ACC112 (cell line): Measurements from ENCODE around the gene RAPSN.

Source experiments
- H2AFZ ChIP-seq: fragments of 200-600 bp; sonication (generic); one replicate; pipeline ENCODE4 v1.6.0; 2017; ENCODE audit warnings: antibody characterized with exemption, low read length; ENCODE audit not compliant: unreplicated experiment
- H3K27ac ChIP-seq: fragments of 200-600 bp; sonication (generic); 2 replicates; pipeline ENCODE4 v1.5.1; 2014; ENCODE audit warnings: low read depth, mild to moderate bottlenecking, antibody characterized with exemption, low read length, moderate library complexity
- H3K27me3 ChIP-seq: fragments of 200-600 bp; sonication (generic); 2 replicates; pipeline ENCODE4 v1.6.1; 2014; ENCODE audit warnings: mild to moderate bottlenecking, antibody characterized with exemption, low read length, moderate library complexity, mixed read lengths; ENCODE audit not compliant: insufficient read depth
- H3K36me3 ChIP-seq: fragments of 200-600 bp; sonication (generic); 2 replicates; pipeline ENCODE4 v1.6.1; 2016; ENCODE audit warnings: mild to moderate bottlenecking, antibody characterized with exemption, low read length, moderate library complexity, mixed read lengths; ENCODE audit not compliant: insufficient read depth
- H3K4me1 ChIP-seq: fragments of 200-600 bp; sonication (generic); one replicate; pipeline ENCODE4 v1.6.1; 2016; ENCODE audit warnings: low read length, mixed read lengths; ENCODE audit not compliant: insufficient read depth, unreplicated experiment, control insufficient read depth
- H3K4me3 ChIP-seq: fragments of 200-600 bp; sonication (generic); 2 replicates; pipeline ENCODE4 v1.5.1; 2014; ENCODE audit warnings: mild to moderate bottlenecking, low read depth, low read length
- H3K79me2 ChIP-seq: fragments of 200-600 bp; sonication (generic); one replicate; pipeline ENCODE4 v1.6.0; 2016; ENCODE audit warnings: low read length; ENCODE audit not compliant: control insufficient read depth, unreplicated experiment, insufficient read depth

Gene RAPSN

DNA sequence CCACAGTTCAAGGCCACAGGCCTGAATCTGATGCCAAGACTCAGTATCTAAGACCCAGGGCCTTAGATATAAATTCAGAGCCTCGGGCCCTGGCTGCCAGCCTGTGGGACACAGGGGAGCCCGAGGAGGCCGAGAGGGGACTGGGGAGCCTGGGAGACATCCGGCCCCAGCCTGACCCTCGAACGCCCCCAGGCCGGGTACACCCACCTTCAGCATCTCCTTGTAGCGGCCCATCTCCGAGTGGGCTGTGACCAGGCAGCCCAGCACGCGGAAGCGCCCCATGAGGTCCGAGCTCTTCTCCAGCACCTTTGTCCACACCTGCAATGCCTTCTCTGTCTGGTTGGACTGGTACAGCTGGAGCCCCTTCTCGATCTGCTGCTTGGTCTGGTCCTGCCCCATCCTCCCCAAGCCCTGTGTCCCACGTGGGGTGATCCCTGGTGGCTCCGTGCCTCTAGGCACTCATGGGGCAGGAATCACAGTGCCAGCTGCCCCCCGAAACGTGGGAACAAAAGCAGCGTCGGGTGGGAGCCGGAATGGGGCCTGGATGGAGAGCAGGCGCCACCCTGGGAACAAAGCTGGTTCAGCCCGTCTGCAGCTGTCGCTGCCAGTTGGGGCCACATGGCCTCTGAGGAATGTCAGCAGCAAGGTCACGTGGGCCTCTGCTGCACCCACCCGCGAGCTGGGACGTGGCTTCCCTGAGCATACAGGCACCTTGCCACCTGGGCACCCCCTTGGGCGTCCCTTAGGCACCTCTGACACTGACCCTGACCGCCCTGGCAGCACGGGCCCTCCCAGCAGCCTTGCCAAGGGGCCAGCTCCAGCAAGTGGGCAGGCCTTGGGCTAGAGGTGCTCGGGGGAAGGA lies at the start of gene RAPSN:
Gene RAPSN, minus strand, starts transcription at position 571 of the 862 bp plus-strand sequence. Its CDS starts 172 bp downstream, at position 399.
- H3K27me3 ChIP-seq = no peaks in the 10 kb centered on the region
- no peak within 1 kb of the TSS for H3K4me3 ChIP-seq
- H3K79me2 ChIP-seq = no peaks in the 10 kb centered on the region
- H3K27ac ChIP-seq = no peak within 1 kb of the TSS
- no peak within 1 kb of the TSS for H2AFZ ChIP-seq
- no peaks in the 10 kb centered on the region for H3K36me3 ChIP-seq
- H3K4me1 ChIP-seq = no peaks in the 10 kb centered on the region

GRCh38 chr11:47498149-47498548 lies 49.2 kb upstream of the RAPSN start:
- Histone ChIP-seq H3K4me3 (no peak overlapping the region), H3K79me2 (peaks cover 88% of the 10 kb centered on the region), H3K27me3 (no peaks in the 10 kb centered on the region), H3K27ac (no peak overlapping the region), H3K36me3 (peaks cover 43% of the 10 kb centered on the region), H2AFZ (no peak overlapping the region), H3K4me1 (peaks cover 14% of the 10 kb centered on the region)

- peaks cover 88% of the 10 kb centered on the region for H3K79me2 ChIP-seq
- peaks cover 14% of the 10 kb centered on the region for H3K4me1 ChIP-seq
- peaks cover 38% of the 10 kb centered on the region for H3K36me3 ChIP-seq
- no peaks in the 10 kb centered on the region for H3K27me3 ChIP-seq
- H2AFZ ChIP-seq = no peak overlapping the region
- no peak overlapping the region for H3K27ac ChIP-seq
- no peak overlapping the region for H3K4me3 ChIP-seq
Measured at GRCh38 chr11:47496808-47497207, 47.9 kb upstream of the RAPSN start.

DNA sequence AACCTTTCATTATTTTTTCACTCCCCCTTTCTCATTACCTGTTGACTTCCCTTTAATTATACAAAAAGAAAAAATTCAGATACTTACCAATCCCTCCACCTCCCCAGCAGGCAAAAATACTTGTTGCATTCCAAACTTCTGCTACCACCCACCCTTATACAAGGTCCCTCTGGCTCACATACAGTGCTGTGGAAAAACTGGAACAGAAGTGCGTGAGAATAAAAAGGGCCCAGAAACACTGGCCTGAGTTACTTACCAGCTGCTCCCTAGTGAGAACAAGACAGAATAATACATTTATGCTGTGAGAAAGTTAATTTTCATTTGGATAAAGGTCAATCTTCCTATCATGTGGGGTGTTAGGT lies 46.9 kb upstream of the RAPSN start:
- Histone ChIP-seq H2AFZ (no peak overlapping the region), H3K4me3 (no peak overlapping the region), H3K36me3 (peaks cover 38% of the 10 kb centered on the region), H3K27me3 (no peaks in the 10 kb centered on the region), H3K27ac (no peak overlapping the region), H3K79me2 (peaks cover 84% of the 10 kb centered on the region), H3K4me1 (peaks cover 14% of the 10 kb centered on the region)

GRCh38 chr11:47495011-47495855 lies 46.3 kb upstream of the RAPSN start:
- H3K27me3 ChIP-seq = no peaks in the 10 kb centered on the region
- peaks cover 82% of the 10 kb centered on the region for H3K79me2 ChIP-seq
- no peak overlapping the region for H2AFZ ChIP-seq
- H3K36me3 ChIP-seq = peaks cover 32% of the 10 kb centered on the region
- H3K4me3 ChIP-seq = no peak overlapping the region
- peak overlapping the region; percentile 32 for H3K27ac ChIP-seq
- H3K4me1 ChIP-seq = peaks cover 14% of the 10 kb centered on the region

- no peaks in the 10 kb centered on the region for H3K4me1 ChIP-seq
- H3K36me3 ChIP-seq = peaks cover 33% of the 10 kb centered on the region
- H2AFZ ChIP-seq = no peak overlapping the region
- peaks cover 41% of the 10 kb centered on the region for H3K79me2 ChIP-seq
- no peaks in the 10 kb centered on the region for H3K27me3 ChIP-seq
- H3K27ac ChIP-seq = peak overlapping the region; percentile 24; the same call in 1 of the 2 replicates
- H3K4me3 ChIP-seq = no peak overlapping the region
Measured at GRCh38 chr11:47489395-47489755, 40.4 kb upstream of the RAPSN start.

DNA sequence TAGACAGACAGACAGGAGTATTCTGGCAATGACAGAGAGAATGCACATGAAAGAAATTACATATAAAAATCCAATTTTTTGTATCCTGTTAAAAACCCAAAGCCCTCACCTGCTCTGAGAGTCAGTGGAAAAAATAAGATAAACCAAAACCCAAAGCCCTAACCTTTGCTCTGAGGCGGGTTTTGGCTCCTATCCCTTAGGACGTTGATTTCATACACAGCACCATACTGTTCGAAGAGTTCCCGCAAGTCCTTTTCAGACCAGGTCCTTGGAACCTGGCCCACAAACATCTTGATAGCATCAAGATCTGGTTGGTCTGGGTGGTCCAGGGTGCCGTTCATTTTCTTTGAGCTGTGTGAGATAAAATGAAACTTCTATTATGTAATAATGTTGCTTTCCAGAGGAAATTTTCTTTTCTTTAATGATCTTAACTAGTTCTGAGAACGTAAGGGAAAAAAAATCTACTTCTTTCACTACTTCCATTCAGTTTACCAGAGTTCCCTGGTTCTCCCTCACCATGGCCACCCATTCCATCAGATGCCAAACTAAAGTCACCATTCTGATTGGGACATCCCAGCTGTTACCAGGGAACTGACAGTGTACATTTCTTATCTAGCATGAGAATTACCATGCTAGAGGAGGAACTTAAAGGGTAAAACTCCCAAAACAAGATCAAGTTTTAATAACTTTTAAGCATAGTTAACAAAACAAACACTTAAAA lies 39.9 kb upstream of the RAPSN start:
- Histone ChIP-seq H3K27ac (peak overlapping the region; percentile 24; the same call in 1 of the 2 replicates), H3K79me2 (peaks cover 36% of the 10 kb centered on the region), H3K4me1 (no peaks in the 10 kb centered on the region), H3K36me3 (peaks cover 31% of the 10 kb centered on the region), H3K4me3 (no peak overlapping the region), H3K27me3 (no peaks in the 10 kb centered on the region), H2AFZ (no peak overlapping the region)

- Histone ChIP-seq H3K4me1 (no peaks in the 10 kb centered on the region), H2AFZ (no peak overlapping the region), H3K4me3 (no peak overlapping the region), H3K27me3 (no peaks in the 10 kb centered on the region), H3K27ac (no peak overlapping the region), H3K79me2 (peaks cover 33% of the 10 kb centered on the region), H3K36me3 (peaks cover 37% of the 10 kb centered on the region)
Measured at GRCh38 chr11:47488111-47488510, 39.2 kb upstream of the RAPSN start.

DNA sequence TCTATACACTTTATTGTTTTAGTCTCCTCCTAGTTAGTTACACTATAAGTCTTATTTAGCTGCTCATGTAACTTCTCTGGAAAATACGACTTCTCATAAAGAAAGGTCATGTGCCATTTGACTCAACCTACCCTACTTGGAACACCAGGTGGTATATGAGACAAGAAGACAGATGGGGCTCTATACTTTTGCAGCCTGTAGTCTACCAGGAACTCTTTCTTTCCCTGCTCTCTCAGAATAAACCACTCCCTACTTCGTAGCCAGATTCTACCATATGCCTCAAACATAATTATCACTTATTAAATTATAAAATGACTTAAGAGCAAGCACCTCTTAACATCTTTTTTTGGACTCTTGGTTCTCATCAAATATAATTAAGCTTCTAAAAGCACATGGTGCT lies 38.5 kb upstream of the RAPSN start:
- Histone ChIP-seq H3K4me3 (no peak overlapping the region), H3K79me2 (peaks cover 29% of the 10 kb centered on the region), H2AFZ (no peak overlapping the region), H3K4me1 (no peaks in the 10 kb centered on the region), H3K27me3 (no peaks in the 10 kb centered on the region), H3K27ac (no peak overlapping the region), H3K36me3 (peaks cover 42% of the 10 kb centered on the region)

- Histone ChIP-seq H3K36me3 (peaks cover 51% of the 10 kb centered on the region), H3K4me1 (no peaks in the 10 kb centered on the region), H2AFZ (no peak overlapping the region), H3K4me3 (no peak overlapping the region), H3K79me2 (peaks cover 15% of the 10 kb centered on the region), H3K27me3 (no peaks in the 10 kb centered on the region), H3K27ac (no peak overlapping the region)
Measured at GRCh38 chr11:47485107-47485506, 36.2 kb upstream of the RAPSN start.
